ENCODE data around the gene GTF3C4. TPM values are rescaled to one million over a fixed set of nuclear protein-coding genes. Genes with fewer than 3 reads are reported as not detected.
A peak's percentile ranks its signal among the peaks of the same experiment; 100 is the strongest.

Gene GTF3C4
- total RNA-seq, 6 donors from 2014 or later = 6.4 to 20.9 (median 14.2) TPM

GRCh38 chr9:132645711-132646110 is 24.6 kb upstream of the GTF3C4 start:
- H3K27me3 ChIP-seq = no peaks in the 10 kb centered on the region
- H3K4me3 ChIP-seq = no peak overlapping the region
- WGBS, 2 donors = 91 to 96% methylated on average over 11 to 15 of the region's 15 CpGs
- no peak for ATAC-seq (ENCODE audit: low FRiP score in 2 of 2)
- peak in 1 of 2 donors; percentile 33 for DNase-seq
- H3K4me1 ChIP-seq = no peaks in the 10 kb centered on the region
- no peak overlapping the region for H3K27ac ChIP-seq
- no peak for TF ChIP-seq POLR2AphosphoS5 (IDR thresholded peaks at IDR 0.05)
- TF ChIP-seq, protein P1, sequence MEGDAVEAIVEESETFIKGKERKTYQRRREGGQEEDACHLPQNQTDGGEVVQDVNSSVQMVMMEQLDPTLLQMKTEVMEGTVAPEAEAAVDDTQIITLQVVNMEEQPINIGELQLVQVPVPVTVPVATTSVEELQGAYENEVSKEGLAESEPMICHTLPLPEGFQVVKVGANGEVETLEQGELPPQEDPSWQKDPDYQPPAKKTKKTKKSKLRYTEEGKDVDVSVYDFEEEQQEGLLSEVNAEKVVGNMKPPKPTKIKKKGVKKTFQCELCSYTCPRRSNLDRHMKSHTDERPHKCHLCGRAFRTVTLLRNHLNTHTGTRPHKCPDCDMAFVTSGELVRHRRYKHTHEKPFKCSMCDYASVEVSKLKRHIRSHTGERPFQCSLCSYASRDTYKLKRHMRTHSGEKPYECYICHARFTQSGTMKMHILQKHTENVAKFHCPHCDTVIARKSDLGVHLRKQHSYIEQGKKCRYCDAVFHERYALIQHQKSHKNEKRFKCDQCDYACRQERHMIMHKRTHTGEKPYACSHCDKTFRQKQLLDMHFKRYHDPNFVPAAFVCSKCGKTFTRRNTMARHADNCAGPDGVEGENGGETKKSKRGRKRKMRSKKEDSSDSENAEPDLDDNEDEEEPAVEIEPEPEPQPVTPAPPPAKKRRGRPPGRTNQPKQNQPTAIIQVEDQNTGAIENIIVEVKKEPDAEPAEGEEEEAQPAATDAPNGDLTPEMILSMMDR (IDR thresholded peaks at IDR 0.05) = no peak
- no peak for TF ChIP-seq POLR2A (IDR thresholded peaks at IDR 0.05)
- TF ChIP-seq EP300 (IDR thresholded peaks at IDR 0.05) = no peak
- peaks cover 38 to 94% (median 59%) of the 10 kb centered on the region in 4 donors for H3K36me3 ChIP-seq
- H3K9me3 ChIP-seq = no peaks in the 10 kb centered on the region

DNA sequence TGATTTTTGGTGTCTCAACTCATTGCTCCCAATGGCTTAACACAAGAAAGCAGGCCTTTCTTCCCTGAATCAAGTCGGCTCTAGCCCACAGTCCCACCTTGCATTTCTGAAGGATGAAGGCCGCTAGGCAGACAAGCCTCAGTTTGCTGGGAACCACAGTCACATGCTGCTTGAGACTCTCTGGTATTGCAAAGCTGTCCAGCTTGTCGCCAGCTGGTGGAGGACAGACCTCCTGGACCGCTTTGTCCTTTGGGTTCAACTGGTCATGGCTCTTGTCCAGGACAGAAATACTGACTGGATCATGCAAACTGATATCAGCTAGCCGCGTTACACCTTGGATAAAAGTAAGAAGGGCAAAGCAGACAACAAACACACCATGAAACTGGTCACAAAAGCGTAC is 23.5 kb upstream of the GTF3C4 start:
- ATAC-seq (ENCODE audit: low FRiP score in 2 of 2) (no peak), DNase-seq (no peak)
- Histone ChIP-seq H3K27ac (no peak overlapping the region), H3K36me3 (peaks cover 38 to 88% (median 49%) of the 10 kb centered on the region in 4 donors), H3K4me3 (no peak overlapping the region), H3K9me3 (no peaks in the 10 kb centered on the region), H3K4me1 (no peaks in the 10 kb centered on the region), H3K27me3 (no peaks in the 10 kb centered on the region)
- 92 to 96% methylated on average over 7 of the region's 7 CpGs for WGBS, 2 donors
- TF ChIP-seq EP300 (IDR thresholded peaks at IDR 0.05) (no peak), POLR2AphosphoS5 (IDR thresholded peaks at IDR 0.05) (no peak), POLR2A (IDR thresholded peaks at IDR 0.05) (no peak)
- TF ChIP-seq, protein P1 (IDR thresholded peaks at IDR 0.05) = no peak

GRCh38 chr9:132647355-132647754 is 22.9 kb upstream of the GTF3C4 start:
- H3K36me3 ChIP-seq = peaks cover 38 to 85% (median 51%) of the 10 kb centered on the region in 4 donors
- ATAC-seq (ENCODE audit: low FRiP score in 2 of 2) (no peak), DNase-seq (no peak)
- WGBS, 2 donors = 88 to 93% methylated on average over 4 of the region's 4 CpGs
- H3K27me3 ChIP-seq = no peaks in the 10 kb centered on the region
- no peaks in the 10 kb centered on the region for H3K4me1 ChIP-seq
- H3K27ac ChIP-seq = no peak overlapping the region
- no peak overlapping the region for H3K4me3 ChIP-seq
- TF ChIP-seq, protein P1 (IDR thresholded peaks at IDR 0.05) = no peak
- TF ChIP-seq POLR2AphosphoS5 (IDR thresholded peaks at IDR 0.05) = no peak
- no peaks in the 10 kb centered on the region for H3K9me3 ChIP-seq

GRCh38 chr9:132647806-132648205 is 22.5 kb upstream of the GTF3C4 start:
- WGBS, 2 donors = 90% methylated on average over 2 of the region's 2 CpGs
- ATAC-seq (ENCODE audit: low FRiP score in 2 of 2) = no peak

GRCh38 chr9:132648283-132648682 is 22.0 kb upstream of the GTF3C4 start:
- peaks cover 35 to 85% (median 50%) of the 10 kb centered on the region in 4 donors for H3K36me3 ChIP-seq
- DNase-seq (no peak), ATAC-seq (ENCODE audit: low FRiP score in 2 of 2) (no peak)
- H3K27ac ChIP-seq = no peak overlapping the region
- WGBS, 2 donors = 95 to 96% methylated on average over 7 of the region's 7 CpGs
- H3K27me3 ChIP-seq = no peaks in the 10 kb centered on the region
- TF ChIP-seq POLR2A (IDR thresholded peaks at IDR 0.05) (no peak), EP300 (IDR thresholded peaks at IDR 0.05) (no peak), POLR2AphosphoS5 (IDR thresholded peaks at IDR 0.05) (no peak)
- TF ChIP-seq, protein P1 (IDR thresholded peaks at IDR 0.05) = no peak
- H3K4me1 ChIP-seq = no peaks in the 10 kb centered on the region
- H3K9me3 ChIP-seq = no peaks in the 10 kb centered on the region
- no peak overlapping the region for H3K4me3 ChIP-seq

More at GRCh38 chr9:132647806-132648205, 22.5 kb upstream of the GTF3C4 start:
- Histone ChIP-seq H3K4me3 (no peak overlapping the region), H3K9me3 (no peaks in the 10 kb centered on the region), H3K27me3 (no peaks in the 10 kb centered on the region), H3K4me1 (no peaks in the 10 kb centered on the region), H3K36me3 (peaks cover 38 to 89% (median 52%) of the 10 kb centered on the region in 4 donors), H3K27ac (no peak overlapping the region)
- no peak for DNase-seq
- TF ChIP-seq POLR2A (IDR thresholded peaks at IDR 0.05) (no peak), EP300 (IDR thresholded peaks at IDR 0.05) (no peak), POLR2AphosphoS5 (IDR thresholded peaks at IDR 0.05) (no peak)
- TF ChIP-seq, protein P1 (IDR thresholded peaks at IDR 0.05) = no peak
